ENCODE results near the gene ESRRA. TPM values are rescaled to one million over a fixed set of nuclear protein-coding genes. Genes with fewer than 3 reads are reported as not detected.

ESRRA gene
- polyA plus RNA-seq, 2 of the 4 experiments (the other 2 are of a cell fraction), result 15.2 to 35.5 TPM

GRCh38 chr11:64317325-64317960 lies 12.1 kb downstream of the ESRRA start, which contains the start of gene TRMT112 (continued):
- TF ChIP-seq E2F6 (IDR thresholded peaks at IDR 0.05; ENCODE audit: borderline replicate concordance, low read depth) (peak; percentile 43; the same call in 1 of the 2 replicates), FOSB (CRISPR knock-in tag; IDR thresholded peaks at IDR 0.05) (no peak), PHF8 (IDR thresholded peaks at IDR 0.05; ENCODE audit: borderline replicate concordance, low read depth) (0 out of 2 replicates have a peak, but pooled peaks have one; percentile 48), CEBPB (IDR thresholded peaks at IDR 0.05) (no peak), NFE2L2 (conservative IDR thresholded peaks at IDR 0.05; ENCODE audit: low read length) (no peak), CBX8 (IDR thresholded peaks at IDR 0.05) (no peak), SMC3 (IDR thresholded peaks at IDR 0.05) (no peak), HDAC2 (IDR thresholded peaks at IDR 0.05) (no peak), EHMT2 (IDR thresholded peaks at IDR 0.05; ENCODE audit: low read depth) (no peak), NPAS2 (CRISPR knock-in tag; IDR thresholded peaks at IDR 0.05; ENCODE audit: borderline replicate concordance) (no peak), GATA3 (IDR thresholded peaks at IDR 0.05; ENCODE audit: borderline replicate concordance) (peak; percentile 27; the same call in 1 of the 2 replicates), BCL3 (IDR thresholded peaks at IDR 0.05) (peak; percentile 67; the same call in 2 of the 3 replicates), JUN (IDR thresholded peaks at IDR 0.05) (peak; percentile 56 to 83), MAFK (IDR thresholded peaks at IDR 0.05; ENCODE audit: partially characterized antibody) (peak; percentile 99), ATOH8 (CRISPR knock-in tag; IDR thresholded peaks at IDR 0.05; ENCODE audit: low read depth) (no peak), ELK1 (IDR thresholded peaks at IDR 0.05; ENCODE audit: low read depth, low read length) (peak; percentile 64; the same call in 1 of the 2 replicates), USF2 (IDR thresholded peaks at IDR 0.05) (peak; percentile 86)

GRCh38 chr11:64317961-64318765 lies 12.8 kb downstream of the ESRRA start, which contains the start of gene PRDX5:
PRDX5 (plus strand) TSS chr11:64318121; CDS start chr11:64318216, 95 bp downstream.
- 2% methylated on average over 45 of the region's 61 CpGs for WGBS (ENCODE audit: missing lambda C conversion rate)
- ATAC-seq (peak; percentile 75 to 87), DNase-seq (ENCODE audit: low read depth in 1 of 2, low spot score in 1 of 2) (peak; percentile 91 to 98), FAIRE-seq (no peak)
- peak within 1 kb of the TSS; percentile 87 for H3K4me2 ChIP-seq
- POLR2A ChIA-PET, result interaction anchor here (0.6 to 2.9 kb wide), 25 partner anchors 9 to 427 kb away, joined by 3 to 50 read pairs (median 7); partner anchors contain the start of genes BAD, CCDC88B, ESRRA and FKBP2
- peaks cover 14% of the 10 kb centered on the region for H3K4me1 ChIP-seq
- no peaks in the 10 kb centered on the region for H3K9me3 ChIP-seq
- CTCF ChIA-PET, result interaction anchor here (0.6 to 20.7 kb wide), 20 partner anchors 7 to 1531 kb away, joined by 3 to 996 read pairs (median 3); partner anchors contain the start of genes CATSPERZ, CCDC88B, ESRRA and FERMT3
- peak within 1 kb of the TSS; percentile 80 for H3K4me3 ChIP-seq
- peak within 1 kb of the TSS; percentile 97 to 98 for H3K27ac ChIP-seq
- TF ChIP-seq MYC (IDR thresholded peaks at IDR 0.05; ENCODE audit: borderline replicate concordance, low read length) (peak; percentile 45; the same call in 1 of the 2 replicates), CEBPB (IDR thresholded peaks at IDR 0.05) (peak; percentile 60 to 82; a peak in 3 of 4 replicates), RAD21 (conservative IDR thresholded peaks at IDR 0.05 in 1 of 2, IDR thresholded peaks at IDR 0.05 in 1 of 2) (peak; percentile 69 to 81), TP53 (CRISPR knock-in tag; IDR thresholded peaks at IDR 0.05) (no peak), CTCF (IDR thresholded peaks at IDR 0.05) (peak; percentile 60), TFCP2L1 (CRISPR knock-in tag; IDR thresholded peaks at IDR 0.05) (no peak), SMC3 (IDR thresholded peaks at IDR 0.05) (peak; percentile 77), HOXB13 (CRISPR knock-in tag; IDR thresholded peaks at IDR 0.05; ENCODE audit: low read depth) (no peak), ZNF302 (CRISPR knock-in tag; IDR thresholded peaks at IDR 0.05) (no peak), PHF8 (IDR thresholded peaks at IDR 0.05; ENCODE audit: borderline replicate concordance, low read depth) (peak; percentile 46; the same call in 1 of the 2 replicates), ESRRA (IDR thresholded peaks at IDR 0.05; ENCODE audit: borderline replicate concordance, low read length) (no peak), JUN (IDR thresholded peaks at IDR 0.05) (peak; percentile 7 to 37; a peak in 2 of 5 replicates), BCL3 (IDR thresholded peaks at IDR 0.05) (peak; percentile 46; the same call in 1 of the 3 replicates), POLR2A (IDR thresholded peaks at IDR 0.05; ENCODE audit: low read length) (peak; percentile 79), HOXB5 (CRISPR knock-in tag; IDR thresholded peaks at IDR 0.05) (no peak), CBX8 (IDR thresholded peaks at IDR 0.05) (no peak), NPAS2 (CRISPR knock-in tag; IDR thresholded peaks at IDR 0.05; ENCODE audit: borderline replicate concordance) (no peak)

All from A549 (cell line).